NB4 (cell line): ENCODE results near the gene NOC4L.

ENCODE experiments used
- MYC ChIP-seq: IDR thresholded peaks from 2 replicates; pipeline ENCODE4 v1.6.1; 2011; ENCODE audit warnings: low read depth, low read length
- POLR2A ChIP-seq: IDR thresholded peaks from 2 replicates; pipeline ENCODE4 v1.6.1; 2011; ENCODE audit warnings: mild to moderate bottlenecking; ENCODE audit not compliant: insufficient read length; ENCODE audit errors: extremely low read depth
- TF ChIP-seq, protein P1 (sequence below): IDR thresholded peaks from one replicate; pipeline ENCODE4 v1.5.1; 2012; ENCODE audit warnings: low read depth, low read length
- TF ChIP-seq, protein P2 (sequence below): IDR thresholded peaks from 2 replicates; pipeline ENCODE4 v1.6.1; 2011; ENCODE audit warnings: low read depth, low read length

DNA sequence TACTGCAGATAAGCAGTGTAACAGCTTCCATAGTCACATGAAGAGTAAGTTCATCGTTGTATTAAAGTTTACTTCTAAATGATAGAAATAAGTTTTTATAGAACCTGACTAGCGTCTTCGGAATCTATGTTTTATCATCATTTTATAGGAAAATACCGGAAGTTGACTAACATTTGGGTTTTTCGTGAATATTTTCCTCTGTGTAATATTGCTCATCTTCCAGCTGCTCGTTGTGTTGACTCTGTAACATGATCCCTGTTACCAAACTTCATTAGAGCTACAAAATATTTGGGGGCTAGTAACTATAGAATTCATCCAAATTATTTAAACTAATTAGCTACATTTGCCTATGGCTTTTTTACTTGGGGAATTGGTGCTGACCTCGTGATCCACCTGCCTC lies 37.3 kb upstream of the NOC4L start:
- TF ChIP-seq, protein P1, sequence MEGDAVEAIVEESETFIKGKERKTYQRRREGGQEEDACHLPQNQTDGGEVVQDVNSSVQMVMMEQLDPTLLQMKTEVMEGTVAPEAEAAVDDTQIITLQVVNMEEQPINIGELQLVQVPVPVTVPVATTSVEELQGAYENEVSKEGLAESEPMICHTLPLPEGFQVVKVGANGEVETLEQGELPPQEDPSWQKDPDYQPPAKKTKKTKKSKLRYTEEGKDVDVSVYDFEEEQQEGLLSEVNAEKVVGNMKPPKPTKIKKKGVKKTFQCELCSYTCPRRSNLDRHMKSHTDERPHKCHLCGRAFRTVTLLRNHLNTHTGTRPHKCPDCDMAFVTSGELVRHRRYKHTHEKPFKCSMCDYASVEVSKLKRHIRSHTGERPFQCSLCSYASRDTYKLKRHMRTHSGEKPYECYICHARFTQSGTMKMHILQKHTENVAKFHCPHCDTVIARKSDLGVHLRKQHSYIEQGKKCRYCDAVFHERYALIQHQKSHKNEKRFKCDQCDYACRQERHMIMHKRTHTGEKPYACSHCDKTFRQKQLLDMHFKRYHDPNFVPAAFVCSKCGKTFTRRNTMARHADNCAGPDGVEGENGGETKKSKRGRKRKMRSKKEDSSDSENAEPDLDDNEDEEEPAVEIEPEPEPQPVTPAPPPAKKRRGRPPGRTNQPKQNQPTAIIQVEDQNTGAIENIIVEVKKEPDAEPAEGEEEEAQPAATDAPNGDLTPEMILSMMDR: no peak
- no peak for TF ChIP-seq POLR2A
- no peak for TF ChIP-seq MYC
- TF ChIP-seq, protein P2, sequence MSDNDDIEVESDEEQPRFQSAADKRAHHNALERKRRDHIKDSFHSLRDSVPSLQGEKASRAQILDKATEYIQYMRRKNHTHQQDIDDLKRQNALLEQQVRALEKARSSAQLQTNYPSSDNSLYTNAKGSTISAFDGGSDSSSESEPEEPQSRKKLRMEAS: no peak
